H1 (cell line): Measurements from ENCODE around the gene FAM53B. TPM values are rescaled to one million over a fixed set of nuclear protein-coding genes. Genes with fewer than 3 reads are reported as not detected.

ENCODE experiments used
- CBX5 ChIP-seq: fragments of 300-800, 300-1000 bp; sonication (generic); IDR thresholded peaks from 2 replicates; pipeline ENCODE4 v1.7.1; 2016; ENCODE audit warnings: antibody characterized with exemption, low read length, low read depth
- CHD1 ChIP-seq: IDR thresholded peaks from 2 replicates; pipeline ENCODE4 v1.6.1; 2012; ENCODE audit warnings: low read depth, low read length, improper control_type of control experiment
- CHD2 ChIP-seq: IDR thresholded peaks from 2 replicates; pipeline ENCODE4 v1.6.1; 2012; ENCODE audit warnings: low read length, improper control_type of control experiment
- CHD7 ChIP-seq: fragments of 300-600 bp; sonication (generic); IDR thresholded peaks from 2 replicates; pipeline ENCODE4 v1.7.1; 2012; ENCODE audit warnings: low read length, moderate library complexity, mild to moderate bottlenecking, inconsistent platforms; ENCODE audit not compliant: insufficient replicate concordance
- HDAC2 ChIP-seq, 2 experiments: fragments of 300-600 bp in 1 of 2; sonication (generic) in 1 of 2; IDR thresholded peaks; 2 replicates each; pipeline ENCODE4 v1.6.1; 2011 to 2012; ENCODE audit warnings: low read depth in 2 of 2, low read length in 2 of 2, mild to moderate bottlenecking in 2 of 2, moderate library complexity in 2 of 2, borderline replicate concordance in 1 of 2, inconsistent platforms in 1 of 2
- KDM4A ChIP-seq: IDR thresholded peaks from one replicate; pipeline ENCODE4 v1.7.1; 2012; ENCODE audit warnings: low read depth, mild to moderate bottlenecking, moderate library complexity, low read length, inconsistent platforms; ENCODE audit not compliant: severe bottlenecking
- SAP30 ChIP-seq: fragments of 300-600 bp; sonication (generic); IDR thresholded peaks from 2 replicates; pipeline ENCODE4 v1.7.1; 2012; ENCODE audit warnings: low read length, moderate library complexity, mild to moderate bottlenecking, inconsistent platforms; ENCODE audit not compliant: insufficient read depth, insufficient replicate concordance
- SIRT6 ChIP-seq: IDR thresholded peaks from one replicate; pipeline ENCODE4 v1.7.1; 2012; ENCODE audit warnings: low read length, inconsistent platforms
- TAF1 ChIP-seq: IDR thresholded peaks from 2 replicates; pipeline ENCODE4 v1.6.1; 2011; ENCODE audit warnings: mild to moderate bottlenecking, low read depth, low read length
- ZNF274 ChIP-seq: IDR thresholded peaks from 2 replicates; pipeline ENCODE4 v1.7.0; 2012; ENCODE audit warnings: low read length, borderline replicate concordance; ENCODE audit errors: extremely low read depth
- polyA plus RNA-seq, 7 experiments: library from polyadenylated mRNA; depleted of rRNA in 3 of 7; stranded (reverse) in 5 of 7; unstranded in 2 of 7; fragments of >200 nt in 5 of 7; fragments of 200-250 nt in 2 of 7; gene quantifications; 1 replicate in 5 of 7; 2 replicates in 1 of 7; 4 replicates in 1 of 7; pipeline versions ENCODE4 v1.2.1 to v1.2.3, GENCODE V29; 2011 to 2013; ENCODE audit warnings: missing spikeins in 2 of 7, mixed read lengths in 2 of 7
- total RNA-seq: library from RNA; stranded (reverse); fragmentation: NEBNext Ultra II Directional; extraction: Animal tissue kit (Norgen Biotek cat#: 25700); gene quantifications from 2 replicates; pipeline ENCODE4 v1.2.1, GENCODE V29; 2021

FAM53B gene
- total and polyA plus RNA-seq, 2 of the 8 experiments (the other 6 are each of a cell fraction or from before 2014, with no cell fraction given), result 5.3 to 14.4 TPM

- TF ChIP-seq CHD7 (no peak), ZNF274 (no peak), KDM4A (no peak), SAP30 (no peak), TAF1 (no peak), CBX5 (no peak), CHD1 (no peak), CHD2 (no peak), HDAC2 (IDR thresholded peaks at IDR 0.05; ENCODE audit: borderline replicate concordance in 1 of 2, low read depth in 2 of 2, low read length in 2 of 2) (no peak), SIRT6 (no peak)
Measured at GRCh38 chr10:124578231-124579010, 165.8 kb downstream of the FAM53B start (continued).
